DMS53 treated with DMSO at 0.1 percent for 48 hours (cell line): ENCODE data around the gene LEFTY2.
"Not testable (repeated sequence)": the region's sequence is repeated elsewhere in the genome, so short reads cannot be mapped to it uniquely, and the experiment has no call there.

ENCODE experiments used
- DNase-seq: peaks from one replicate; lab custom pipeline; 2025; ENCODE audit not compliant: unreplicated experiment; lab: John Stamatoyannopoulos, UW

The LEFTY2 gene

GRCh38 chr1:225908013-225908640, 32.9 kb downstream of the LEFTY2 start:
- no peak for DNase-seq

- DNase-seq, result no peak
Observed at GRCh38 chr1:225907341-225907740, 33.7 kb downstream of the LEFTY2 start.

GRCh38 chr1:225906467-225906866, 34.6 kb downstream of the LEFTY2 start:
- DNase-seq, result no peak

GRCh38 chr1:225903623-225904022, 37.4 kb downstream of the LEFTY2 start:
- DNase-seq, result no peak

- DNase-seq, result peak; percentile 27
Observed at GRCh38 chr1:225899044-225899925, 41.7 kb downstream of the LEFTY2 start.

- DNase-seq, result peak; percentile 97
Observed at GRCh38 chr1:225897595-225898514, 43.2 kb downstream of the LEFTY2 start.

- peak; percentile 94 for DNase-seq
Observed at GRCh38 chr1:225896937-225897549, 44.0 kb downstream of the LEFTY2 start.

- no peak for DNase-seq
Observed at GRCh38 chr1:225896494-225896893, 44.5 kb downstream of the LEFTY2 start.

- DNase-seq, result no peak
Observed at GRCh38 chr1:225892307-225892706, 48.7 kb downstream of the LEFTY2 start.

- no peak for DNase-seq
Observed at GRCh38 chr1:225891229-225891972, 49.6 kb downstream of the LEFTY2 start.

- no peak for DNase-seq
Observed at GRCh38 chr1:225890346-225891228, 50.4 kb downstream of the LEFTY2 start.

- DNase-seq, result no peak
Observed at GRCh38 chr1:225889743-225890142, 51.3 kb downstream of the LEFTY2 start.

GRCh38 chr1:225888898-225889601, 52.0 kb downstream of the LEFTY2 start, which contains the start of gene LEFTY1:
Gene LEFTY1, minus strand, starts transcription at chr1:225889146. Its CDS starts 80 bp downstream, at chr1:225889066.
- no peak for DNase-seq

- peak; percentile 68 for DNase-seq
Observed at GRCh38 chr1:225888289-225888897, 52.6 kb downstream of the LEFTY2 start.

- not testable (repeated sequence) for DNase-seq
Observed at GRCh38 chr1:225887554-225888288, 53.3 kb downstream of the LEFTY2 start.

- DNase-seq, result no peak
Observed at GRCh38 chr1:225887030-225887314, 54.0 kb downstream of the LEFTY2 start.
